ENCODE results near the gene DDX46. TPM values are rescaled to one million over a fixed set of nuclear protein-coding genes. Genes with fewer than 3 reads are reported as not detected.

The DDX46 gene
- total and polyA plus RNA-seq, 2 donors (not counting 1 experiment from before 2014, with no cell fraction given): 15.4 to 80.9 TPM

GRCh38 chr5:134840811-134841210, 82.2 kb downstream of the DDX46 start:
- Histone ChIP-seq H3K27me3 (replicated peaks in 1 of 4; ENCODE audit: control extremely low read depth in 1 of 4, control insufficient read depth in 3 of 4, insufficient read depth in 4 of 4, low read length in 3 of 4) (no peaks in the 10 kb centered on the region), H3K79me2 (ENCODE audit: control insufficient read depth, insufficient read depth, low read length) (no peaks in the 10 kb centered on the region), H3K4me1 (ENCODE audit: control insufficient read depth in 2 of 2, insufficient read depth in 2 of 2, low read length in 2 of 2) (peaks cover 5% of the 10 kb centered on the region in 2 donors), H3K4me3 (ENCODE audit: control extremely low read depth in 1 of 5, extremely low read depth in 1 of 5, insufficient read depth in 1 of 5, low read depth in 2 of 5, low read length in 4 of 5) (no peak overlapping the region), H3K27ac (ENCODE audit: low read length in 2 of 2) (no peak overlapping the region), H3K4me2 (replicated peaks; ENCODE audit: low read depth, low read length, poor library complexity, severe bottlenecking) (no peak overlapping the region), H4K20me1 (ENCODE audit: control insufficient read depth, insufficient read depth, low read length, poor library complexity, severe bottlenecking) (no peaks in the 10 kb centered on the region), H3K36me3 (replicated peaks in 1 of 2; ENCODE audit: control extremely low read depth in 1 of 2, control insufficient read depth in 1 of 2, extremely low read depth in 1 of 2, insufficient read depth in 2 of 2, low read length in 1 of 2) (peaks cover 1 to 5% of the 10 kb centered on the region in 2 experiments), H3K9ac (ENCODE audit: low read length) (no peak overlapping the region), H2AFZ (ENCODE audit: insufficient read depth, low read depth, low read length, poor library complexity, severe bottlenecking) (no peak overlapping the region), H3K9me3 (ENCODE audit: control extremely low read depth in 1 of 3, control insufficient read depth in 2 of 3, insufficient read depth in 1 of 3, low read length in 2 of 3) (no peaks in the 10 kb centered on the region)
- ChIA-PET CTCF (interaction anchor here (0.6 kb wide), 1 partner anchor 15 kb away, joined by 4 read pairs; no protein-coding TSS in a partner anchor), POLR2A (no interaction called here)
- ATAC-seq (ENCODE audit: low read depth): no peak
- H3K4me3 Mint-ChIP-seq: no peak overlapping the region
- TF ChIP-seq EZH2 (IDR thresholded peaks at IDR 0.05; ENCODE audit: borderline replicate concordance, insufficient read depth, low read depth, low read length, poor library complexity, severe bottlenecking): no peak
- H3K4me1 Mint-ChIP-seq: peaks cover 7% of the 10 kb centered on the region
- H3K27ac Mint-ChIP-seq: no peak overlapping the region
- intact Hi-C loops (cut with micrococcal nuclease): loop anchor here (10.0 kb wide), 1 partner anchor 196 kb away; the partner anchor contains the start of gene SEC24A
- H3K9me3 Mint-ChIP-seq (ENCODE audit: insufficient read depth): no peaks in the 10 kb centered on the region
- DNase-seq: no peak
- WGBS (ENCODE audit: insufficient coverage): 91% methylated on average over 1 of the region's 3 CpGs
- H3K27me3 Mint-ChIP-seq: no peaks in the 10 kb centered on the region

- peaks cover 0 to 6% of the 10 kb centered on the region in 2 experiments for H3K36me3 ChIP-seq (replicated peaks in 1 of 2; ENCODE audit: control extremely low read depth in 1 of 2, control insufficient read depth in 1 of 2, extremely low read depth in 1 of 2, insufficient read depth in 2 of 2, low read length in 1 of 2)
- Mint-ChIP-seq H3K27ac (no peak overlapping the region), H3K9me3 (ENCODE audit: insufficient read depth) (no peaks in the 10 kb centered on the region), H3K27me3 (no peaks in the 10 kb centered on the region), H3K4me3 (no peak overlapping the region), H3K4me1 (peaks cover 22% of the 10 kb centered on the region)
- POLR2A ChIA-PET: interaction anchor here (2.1 kb wide), 1 partner anchor 29 kb away, joined by 11 read pairs; the partner anchor contains the start of gene TXNDC15
- no peaks in the 10 kb centered on the region for H4K20me1 ChIP-seq (ENCODE audit: control insufficient read depth, insufficient read depth, low read length, poor library complexity, severe bottlenecking)
- H3K4me3 ChIP-seq (ENCODE audit: control extremely low read depth in 1 of 5, extremely low read depth in 1 of 5, insufficient read depth in 1 of 5, low read depth in 2 of 5, low read length in 4 of 5): no peak overlapping the region
- no peak overlapping the region for H3K27ac ChIP-seq (ENCODE audit: low read length in 2 of 2)
- DNase-seq (no peak), ATAC-seq (ENCODE audit: low read depth) (no peak)
- peaks cover 30% of the 10 kb centered on the region for H3K79me2 ChIP-seq (ENCODE audit: control insufficient read depth, insufficient read depth, low read length)
- CTCF ChIA-PET: interaction anchor here (3.8 kb wide), 1 partner anchor 60 kb away, joined by 36 read pairs; the partner anchor contains the start of gene PCBD2
- H2AFZ ChIP-seq (ENCODE audit: insufficient read depth, low read depth, low read length, poor library complexity, severe bottlenecking): no peak overlapping the region
- H3K27me3 ChIP-seq (replicated peaks in 1 of 4; ENCODE audit: control extremely low read depth in 1 of 4, control insufficient read depth in 3 of 4, insufficient read depth in 4 of 4, low read length in 3 of 4): no peaks in the 10 kb centered on the region
- H3K4me1 ChIP-seq (ENCODE audit: control insufficient read depth in 2 of 2, insufficient read depth in 2 of 2, low read length in 2 of 2): peaks cover 17 to 21% of the 10 kb centered on the region in 2 donors
- intact Hi-C loops (cut with micrococcal nuclease): loop anchor here (10.0 kb wide), 1 partner anchor 199 kb away; the partner anchor contains the start of gene SEC24A
- H3K4me2 ChIP-seq (replicated peaks; ENCODE audit: low read depth, low read length, poor library complexity, severe bottlenecking): no peak overlapping the region
- H3K9me3 ChIP-seq (ENCODE audit: control extremely low read depth in 1 of 3, control insufficient read depth in 2 of 3, insufficient read depth in 1 of 3, low read length in 2 of 3): no peaks in the 10 kb centered on the region
- no CpG with 5 or more reads among the region's 1 CpG for WGBS (ENCODE audit: insufficient coverage)
- TF ChIP-seq CTCF (IDR thresholded peaks at IDR 0.05) (no peak), EZH2 (IDR thresholded peaks at IDR 0.05; ENCODE audit: borderline replicate concordance, insufficient read depth, low read depth, low read length, poor library complexity, severe bottlenecking) (no peak)
- no peak overlapping the region for H3K9ac ChIP-seq (ENCODE audit: low read length)
Measured at GRCh38 chr5:134844252-134844651, 85.7 kb downstream of the DDX46 start.
